ENCODE data around the gene KLHL29. TPM values are rescaled to one million over a fixed set of nuclear protein-coding genes. Genes with fewer than 3 reads are reported as not detected.

Gene KLHL29
- total and polyA plus RNA-seq, 10 of the 15 experiments (the other 5 are each of a cell fraction or from before 2014, with no cell fraction given): 1.4 to 19.5 (median 6.1) TPM

GRCh38 chr2:23460993-23461392 lies 76.0 kb downstream of the KLHL29 start:
- ATAC-seq: no peak
- ChIA-PET RAD21 (ENCODE audit: unreplicated experiment) (interaction anchor here (0.8 to 1.5 kb wide), 3 partner anchors 61 to 464 kb away, joined by 3 to 4 read pairs (median 4); no protein-coding TSS in a partner anchor), POLR2A (interaction anchor here (0.5 to 1.0 kb wide), 2 partner anchors 72 to 116 kb away, joined by 4 to 6 read pairs; no protein-coding TSS in a partner anchor), CTCF (interaction anchor here (0.8 to 3.8 kb wide), 17 partner anchors 8 to 557 kb away, joined by 3 to 18 read pairs (median 3); no protein-coding TSS in a partner anchor), SMC1A (ENCODE audit: uncharacterized antibody, unreplicated experiment) (interaction anchor here (0.7 to 3.3 kb wide), 4 partner anchors 11 to 107 kb away, joined by 3 to 17 read pairs (median 9); no protein-coding TSS in a partner anchor)
- no peak for TF ChIP-seq KAT2A (conservative IDR thresholded peaks at IDR 0.05; ENCODE audit: control insufficient read depth, low read depth, low read length)
- TF ChIP-seq KLF5 (IDR thresholded peaks at IDR 0.05; ENCODE audit: partially characterized antibody): no peak
- TF ChIP-seq PAX5 (IDR thresholded peaks at IDR 0.05; ENCODE audit: borderline replicate concordance, low read depth, low read length): no peak
- TF ChIP-seq CHD1 (IDR thresholded peaks at IDR 0.05; ENCODE audit: low read depth, low read length): no peak
- TF ChIP-seq ZNF592 (IDR thresholded peaks at IDR 0.05): no peak
- no peak for TF ChIP-seq RB1 (IDR thresholded peaks at IDR 0.05; ENCODE audit: borderline replicate concordance)
- TF ChIP-seq RFX5 (IDR thresholded peaks at IDR 0.05; ENCODE audit: low read depth, low read length): no peak
- TF ChIP-seq POU2F2 (IDR thresholded peaks at IDR 0.05; ENCODE audit: borderline replicate concordance, low read depth, low read length): no peak
- no peak for TF ChIP-seq ETV6 (conservative IDR thresholded peaks at IDR 0.05 in 1 of 2, IDR thresholded peaks at IDR 0.05 in 1 of 2; ENCODE audit: borderline replicate concordance in 1 of 2, low read depth in 1 of 2)
- TF ChIP-seq STAT1 (conservative IDR thresholded peaks at IDR 0.05): no peak
- TF ChIP-seq BMI1 (IDR thresholded peaks at IDR 0.05; ENCODE audit: borderline replicate concordance): no peak
- no peak for TF ChIP-seq DPF2 (IDR thresholded peaks at IDR 0.05)
- no peak for TF ChIP-seq BCL3 (IDR thresholded peaks at IDR 0.05; ENCODE audit: borderline replicate concordance, insufficient read depth, low read depth, low read length, poor library complexity, severe bottlenecking)
- TF ChIP-seq ZBTB11 (CRISPR knock-in tag; IDR thresholded peaks at IDR 0.05): no peak
- Histone ChIP-seq H3K27ac (ENCODE audit: control insufficient read depth, insufficient read depth) (no peak overlapping the region), H3K9me3 (replicated peaks; ENCODE audit: control insufficient read depth, insufficient read depth, low read length) (no peaks in the 10 kb centered on the region), H3K4me3 (no peak overlapping the region), H2AFZ (ENCODE audit: control insufficient read depth, low read depth, low read length) (no peak overlapping the region), H4K20me1 (ENCODE audit: control insufficient read depth, insufficient read depth) (no peaks in the 10 kb centered on the region), H3K4me1 (ENCODE audit: control insufficient read depth, insufficient read depth, low read length) (no peaks in the 10 kb centered on the region), H3K36me3 (ENCODE audit: control insufficient read depth in 2 of 2, insufficient read depth in 2 of 2, low read length in 1 of 2) (no peaks in the 10 kb centered on the region; a peak in 1 of 4 replicates), H3K27me3 (replicated peaks in 1 of 2; ENCODE audit: control insufficient read depth in 2 of 2, insufficient read depth in 2 of 2, low read length in 1 of 2) (no peaks in the 10 kb centered on the region), H3K79me2 (ENCODE audit: control insufficient read depth, insufficient read depth, low read length) (no peaks in the 10 kb centered on the region), H3K9ac (ENCODE audit: control insufficient read depth, insufficient read depth, low read length) (no peak overlapping the region), H3K4me2 (ENCODE audit: control insufficient read depth, insufficient read depth) (no peak overlapping the region)
- no TSS peak for BruUV-seq (replicated peaks)
- FAIRE-seq: no peak
- in situ Hi-C loops (cut with MboI): no loop called here
- 79% methylated on average over 5 of the region's 5 CpGs for WGBS (ENCODE audit: insufficient coverage, insufficient replicate concordance, low lambda C conversion rate, missing lambda C conversion rate)
- no peak for DNase-seq (ENCODE audit: low read depth, low spot score)
- intact Hi-C loops (cut with micrococcal nuclease; ENCODE audit: unreplicated experiment): loop anchor here (1.0 to 2.0 kb wide), 3 partner anchors 56 to 262 kb away; no protein-coding TSS in a partner anchor
